ENCODE results near the gene UMODL1.

The UMODL1 gene

DNA sequence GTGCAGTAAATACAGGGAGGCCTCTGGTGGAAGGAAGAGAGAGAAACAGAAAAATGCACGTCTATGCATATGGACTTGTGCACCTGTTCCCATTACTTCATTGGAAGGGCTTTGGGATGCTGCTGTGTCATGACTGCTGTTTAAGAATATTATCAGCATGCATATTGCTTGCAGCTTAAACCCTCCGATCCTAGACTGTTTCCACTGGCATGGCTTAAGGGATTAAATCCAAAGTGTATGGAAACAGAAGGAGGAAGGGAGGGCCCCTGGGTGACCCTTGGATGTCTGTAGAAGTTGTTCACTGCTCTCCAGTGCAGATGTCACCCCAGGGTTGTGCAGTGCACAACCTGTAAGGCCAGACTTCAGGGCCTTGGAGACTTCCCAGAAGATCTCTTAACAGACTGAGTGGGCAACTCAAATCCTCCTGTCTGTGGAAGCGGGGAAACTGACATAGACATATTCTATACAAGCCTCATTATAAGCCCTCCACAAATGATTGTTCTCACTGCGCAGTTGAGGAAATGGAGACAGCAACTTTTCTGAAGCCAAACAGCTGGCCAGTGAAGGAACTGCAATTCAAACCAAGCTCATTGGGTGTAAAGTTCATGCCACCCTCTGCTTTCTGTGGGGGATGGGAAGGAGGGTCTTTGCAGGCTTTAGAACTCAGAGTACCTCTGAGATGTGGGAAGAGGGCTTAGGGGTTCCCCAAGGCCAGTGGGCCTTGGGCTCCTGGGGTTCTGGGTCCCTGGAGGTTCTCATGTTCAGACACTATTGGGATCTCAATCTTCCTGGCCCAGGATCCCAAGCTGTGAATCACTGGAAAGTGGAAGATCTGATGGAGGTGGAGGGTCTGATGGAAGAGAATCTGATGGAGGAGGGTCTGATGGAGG lies 73.8 kb downstream of the UMODL1 start:
- Histone ChIP-seq H3K9me3 (no peaks in the 10 kb centered on the region), H3K27ac (peak overlapping the region; percentile 39; the same call in 1 of the 2 replicates), H3K27me3 (no peaks in the 10 kb centered on the region), H3K4me1 (peaks cover 47% of the 10 kb centered on the region), H3K4me3 (no peak overlapping the region), H4K20me1 (no peaks in the 10 kb centered on the region), H3K9ac (no peak overlapping the region), H3K4me2 (0 out of 2 replicates have a peak overlapping the region, but pooled peaks have one; percentile 23), H3K36me3 (no peaks in the 10 kb centered on the region)
- no peak for TF ChIP-seq Cebpa-rat (IDR thresholded peaks at IDR 0.05)

DNA sequence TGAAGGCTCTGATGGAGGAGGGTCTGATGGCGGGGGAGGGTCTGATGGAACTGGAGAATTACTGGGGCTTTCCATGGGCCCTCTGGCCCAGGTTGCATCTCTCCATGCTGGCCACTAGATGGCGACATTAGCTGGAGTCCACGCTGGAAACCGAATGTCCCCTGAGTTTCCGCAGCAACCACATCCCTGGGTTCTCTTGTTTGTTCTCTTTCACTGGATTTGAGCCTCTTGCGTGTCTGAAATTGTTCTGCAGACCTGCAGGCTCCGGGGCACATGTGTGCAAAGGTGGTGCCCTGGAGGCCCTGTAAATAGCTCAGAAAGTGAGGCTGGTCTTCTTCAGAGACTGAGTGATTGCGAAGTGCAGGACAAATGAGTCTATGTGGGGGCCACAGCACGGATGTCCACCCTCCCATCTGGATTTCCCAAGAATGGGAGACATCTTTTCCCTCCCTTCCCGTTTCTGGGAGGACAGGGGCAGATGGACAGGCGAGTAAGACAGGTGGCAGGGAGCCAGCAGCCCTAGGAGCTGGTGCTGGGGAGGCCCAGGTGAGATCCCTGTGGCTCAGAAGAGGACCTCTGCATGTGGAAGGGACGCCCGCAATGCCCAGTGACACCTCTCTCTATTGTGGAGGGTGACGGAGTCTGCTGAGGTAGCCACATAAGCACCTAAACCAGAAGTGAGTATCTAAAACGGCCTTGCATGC lies 74.6 kb downstream of the UMODL1 start:
- Histone ChIP-seq H3K27me3 (no peaks in the 10 kb centered on the region), H3K36me3 (no peaks in the 10 kb centered on the region), H3K4me3 (no peak overlapping the region), H3K4me2 (peak overlapping the region; percentile 48), H3K4me1 (peaks cover 41% of the 10 kb centered on the region), H3K9ac (no peak overlapping the region), H3K27ac (no peak overlapping the region), H4K20me1 (no peaks in the 10 kb centered on the region), H3K9me3 (no peaks in the 10 kb centered on the region)
- TF ChIP-seq Cebpa-rat (IDR thresholded peaks at IDR 0.05) = no peak

DNA sequence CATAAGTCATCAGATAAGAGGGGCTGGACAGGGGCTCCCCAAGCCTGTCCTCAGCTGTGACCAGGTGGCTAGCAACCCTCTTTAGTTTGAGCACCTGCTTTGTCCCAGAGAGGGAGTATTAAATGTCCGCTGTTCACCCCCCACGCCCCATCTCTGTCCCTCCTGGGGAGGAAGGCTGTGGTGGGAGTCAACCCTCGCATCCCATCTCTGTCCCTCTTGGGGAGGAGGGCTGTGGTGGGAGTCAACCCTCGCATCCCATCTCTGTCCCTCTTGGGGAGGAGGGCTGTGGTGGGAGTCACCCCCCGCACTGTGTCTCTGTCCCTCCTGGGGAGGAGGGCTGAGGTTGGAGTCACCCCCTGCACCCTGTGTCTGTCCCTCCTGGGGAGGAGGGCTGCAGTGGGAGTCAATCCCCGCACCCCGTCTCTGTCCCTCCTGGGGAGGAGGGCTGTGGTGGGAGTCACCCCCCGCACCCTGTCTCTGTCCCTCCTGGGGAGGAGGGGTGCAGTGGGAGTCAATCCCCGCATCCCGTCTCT lies 75.2 kb downstream of the UMODL1 start:
- TF ChIP-seq Cebpa-rat (IDR thresholded peaks at IDR 0.05) = no peak
- no peaks in the 10 kb centered on the region for H4K20me1 ChIP-seq
- H3K36me3 ChIP-seq = no peaks in the 10 kb centered on the region
- no peaks in the 10 kb centered on the region for H3K27me3 ChIP-seq
- peaks cover 39% of the 10 kb centered on the region for H3K4me1 ChIP-seq
- no peak overlapping the region for H3K4me3 ChIP-seq
- no peak overlapping the region for H3K27ac ChIP-seq
- H3K4me2 ChIP-seq = peak overlapping the region; percentile 48; the same call in 1 of the 2 replicates
- no peak overlapping the region for H3K9ac ChIP-seq
- no peaks in the 10 kb centered on the region for H3K9me3 ChIP-seq

DNA sequence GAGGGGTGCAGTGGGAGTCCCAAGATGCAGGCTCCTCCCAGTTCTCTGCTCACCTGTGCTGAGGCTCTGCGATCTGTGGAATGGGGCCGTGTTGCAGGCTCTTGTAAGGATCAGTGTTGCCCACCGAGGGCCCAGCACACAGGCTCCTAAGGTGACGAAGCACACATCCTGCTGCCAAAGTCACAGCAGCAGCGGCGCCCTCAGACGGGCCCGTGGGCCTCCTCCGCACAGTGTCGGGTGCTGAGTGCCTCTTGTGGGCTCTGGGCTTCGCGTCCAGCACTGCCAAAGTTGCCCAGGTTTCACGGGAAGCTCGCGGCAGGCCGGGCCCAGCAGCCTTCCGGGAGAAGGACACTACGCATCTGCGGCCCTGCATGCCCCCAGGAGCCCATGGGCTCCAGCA lies 75.7 kb downstream of the UMODL1 start:
- Histone ChIP-seq H3K27ac (no peak overlapping the region), H3K27me3 (no peaks in the 10 kb centered on the region), H4K20me1 (no peaks in the 10 kb centered on the region), H3K4me1 (peaks cover 34% of the 10 kb centered on the region), H3K36me3 (no peaks in the 10 kb centered on the region), H3K4me3 (no peak overlapping the region), H3K4me2 (no peak overlapping the region), H3K9me3 (no peaks in the 10 kb centered on the region), H3K9ac (no peak overlapping the region)
- no peak for TF ChIP-seq Cebpa-rat (IDR thresholded peaks at IDR 0.05)

DNA sequence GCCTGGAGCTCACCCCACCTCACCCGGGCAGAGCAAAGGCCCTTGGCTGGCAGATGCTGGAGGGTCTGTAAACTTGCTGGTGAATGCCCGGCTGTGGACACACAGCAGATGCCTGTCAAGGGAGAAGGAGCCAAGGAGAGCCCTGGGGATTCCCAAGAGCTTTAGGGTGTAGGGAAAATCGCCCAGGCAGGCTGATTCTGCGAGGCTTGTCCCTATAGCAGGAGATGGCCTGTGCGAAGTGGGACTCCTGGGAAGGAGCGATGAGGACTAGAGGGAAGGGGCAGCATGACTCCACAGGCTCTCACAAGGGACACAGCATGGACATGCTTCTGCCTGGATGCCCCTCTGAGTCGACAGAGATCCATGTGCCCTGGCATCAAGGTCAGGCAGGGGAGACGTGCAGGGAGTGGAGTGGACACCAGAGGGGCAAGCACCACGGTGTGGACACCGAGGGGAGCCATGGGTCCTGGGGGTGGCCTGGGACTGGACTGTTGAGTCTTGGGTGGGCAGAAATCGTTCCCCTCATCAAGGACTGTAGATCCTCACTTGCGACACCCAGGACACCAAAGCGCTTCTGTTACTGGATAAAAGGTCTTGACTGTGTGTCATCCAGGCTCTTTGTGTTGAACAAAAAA lies 76.4 kb downstream of the UMODL1 start:
- Histone ChIP-seq H3K36me3 (no peaks in the 10 kb centered on the region), H3K4me2 (no peak overlapping the region), H4K20me1 (no peaks in the 10 kb centered on the region), H3K4me1 (peaks cover 28% of the 10 kb centered on the region), H3K9me3 (no peaks in the 10 kb centered on the region), H3K4me3 (no peak overlapping the region), H3K9ac (no peak overlapping the region), H3K27me3 (no peaks in the 10 kb centered on the region), H3K27ac (no peak overlapping the region)
- TF ChIP-seq Cebpa-rat (IDR thresholded peaks at IDR 0.05) = no peak

DNA sequence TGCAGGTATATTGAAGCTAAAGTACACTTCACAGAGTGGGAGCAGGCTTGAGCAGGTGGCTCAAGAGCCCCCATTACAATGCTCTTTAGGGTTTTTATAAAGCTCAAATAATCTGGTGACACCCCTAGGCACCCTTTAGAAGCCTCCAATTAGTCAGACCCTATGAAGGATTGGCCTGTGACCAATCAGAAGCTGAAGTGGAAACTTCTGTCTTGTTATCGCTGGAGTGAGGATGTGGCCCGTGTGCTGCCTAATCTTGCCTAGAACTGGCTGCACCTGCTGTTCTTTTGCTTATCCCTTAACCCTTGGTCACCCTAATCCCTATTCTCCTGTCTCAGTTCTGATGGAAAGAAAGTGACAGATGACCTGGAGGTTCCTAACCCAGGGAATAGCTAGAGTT lies 77.0 kb downstream of the UMODL1 start:
- Histone ChIP-seq H4K20me1 (no peaks in the 10 kb centered on the region), H3K27me3 (no peaks in the 10 kb centered on the region), H3K9ac (no peak overlapping the region), H3K4me1 (peaks cover 28% of the 10 kb centered on the region), H3K27ac (no peak overlapping the region), H3K4me3 (no peak overlapping the region), H3K36me3 (no peaks in the 10 kb centered on the region), H3K9me3 (no peaks in the 10 kb centered on the region), H3K4me2 (no peak overlapping the region)
- TF ChIP-seq Cebpa-rat (IDR thresholded peaks at IDR 0.05) = no peak

DNA sequence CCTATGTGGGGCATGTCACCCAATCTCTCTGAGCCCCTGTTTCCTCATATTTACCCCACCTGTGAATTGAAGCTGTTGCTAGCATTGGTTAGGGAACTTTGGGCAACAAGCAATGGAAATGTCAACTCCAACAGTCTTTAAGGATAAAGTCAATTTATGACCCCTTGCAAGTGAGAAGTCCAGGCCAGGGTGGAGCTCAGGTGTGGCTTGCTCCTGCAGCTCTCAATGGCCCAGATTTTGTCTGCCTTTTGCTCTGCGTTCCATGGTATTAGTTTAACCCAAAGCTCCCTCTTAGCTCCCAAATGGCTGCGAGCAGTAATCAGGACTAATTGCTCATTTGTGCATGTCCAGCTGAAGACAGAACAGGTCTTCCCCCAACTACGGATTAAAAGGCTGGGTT lies 77.5 kb downstream of the UMODL1 start:
- no peaks in the 10 kb centered on the region for H3K36me3 ChIP-seq
- TF ChIP-seq Cebpa-rat (IDR thresholded peaks at IDR 0.05) = no peak
- H3K4me2 ChIP-seq = no peak overlapping the region
- H3K27me3 ChIP-seq = no peaks in the 10 kb centered on the region
- no peak overlapping the region for H3K27ac ChIP-seq
- no peaks in the 10 kb centered on the region for H4K20me1 ChIP-seq
- H3K9me3 ChIP-seq = no peaks in the 10 kb centered on the region
- no peak overlapping the region for H3K9ac ChIP-seq
- peaks cover 28% of the 10 kb centered on the region for H3K4me1 ChIP-seq
- H3K4me3 ChIP-seq = no peak overlapping the region

DNA sequence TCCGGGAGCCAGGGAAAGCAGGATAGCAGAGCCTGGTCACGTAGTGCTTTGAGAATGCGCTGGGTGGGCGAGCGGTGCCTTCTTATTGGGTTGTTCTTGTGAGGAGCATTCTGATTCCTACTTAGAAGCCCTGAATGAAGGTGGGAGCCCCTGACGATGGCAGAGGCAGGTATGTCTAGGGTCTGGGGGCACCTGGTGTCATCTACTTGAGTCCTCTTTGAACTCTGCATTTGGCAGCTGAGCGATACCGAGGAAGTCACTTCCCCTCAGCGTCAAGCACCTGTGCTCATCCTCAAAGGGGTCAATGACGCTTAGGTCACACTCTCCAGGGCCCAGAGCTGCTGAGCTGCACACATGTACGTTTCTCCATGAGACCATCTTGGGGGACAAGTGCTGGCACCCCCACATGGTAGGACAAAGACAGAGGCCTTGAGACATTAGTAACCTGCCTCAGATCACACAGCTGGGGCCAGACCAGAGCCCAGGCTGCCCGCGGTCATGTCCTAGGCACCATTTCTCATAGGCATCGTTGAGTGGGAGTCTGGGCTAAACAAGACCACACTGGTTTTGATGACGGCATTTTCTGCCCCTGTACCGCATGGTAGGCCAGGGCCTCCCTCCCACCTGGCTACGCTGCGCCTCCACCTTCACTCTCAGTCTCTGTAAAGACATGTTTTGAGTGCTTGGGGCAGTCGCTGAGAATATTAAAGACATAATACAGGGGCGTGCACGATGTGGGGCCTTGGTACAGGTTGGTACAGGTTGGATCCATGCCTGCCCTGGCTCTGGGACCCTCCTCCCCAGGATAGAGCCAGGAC lies 78.7 kb downstream of the UMODL1 start:
- Histone ChIP-seq H3K36me3 (no peaks in the 10 kb centered on the region), H3K4me1 (peaks cover 30% of the 10 kb centered on the region), H3K4me3 (no peak overlapping the region), H3K27ac (no peak overlapping the region), H3K9me3 (no peaks in the 10 kb centered on the region), H3K4me2 (no peak overlapping the region), H4K20me1 (no peaks in the 10 kb centered on the region), H3K9ac (no peak overlapping the region), H3K27me3 (no peaks in the 10 kb centered on the region)
- TF ChIP-seq Cebpa-rat (IDR thresholded peaks at IDR 0.05) = no peak

DNA sequence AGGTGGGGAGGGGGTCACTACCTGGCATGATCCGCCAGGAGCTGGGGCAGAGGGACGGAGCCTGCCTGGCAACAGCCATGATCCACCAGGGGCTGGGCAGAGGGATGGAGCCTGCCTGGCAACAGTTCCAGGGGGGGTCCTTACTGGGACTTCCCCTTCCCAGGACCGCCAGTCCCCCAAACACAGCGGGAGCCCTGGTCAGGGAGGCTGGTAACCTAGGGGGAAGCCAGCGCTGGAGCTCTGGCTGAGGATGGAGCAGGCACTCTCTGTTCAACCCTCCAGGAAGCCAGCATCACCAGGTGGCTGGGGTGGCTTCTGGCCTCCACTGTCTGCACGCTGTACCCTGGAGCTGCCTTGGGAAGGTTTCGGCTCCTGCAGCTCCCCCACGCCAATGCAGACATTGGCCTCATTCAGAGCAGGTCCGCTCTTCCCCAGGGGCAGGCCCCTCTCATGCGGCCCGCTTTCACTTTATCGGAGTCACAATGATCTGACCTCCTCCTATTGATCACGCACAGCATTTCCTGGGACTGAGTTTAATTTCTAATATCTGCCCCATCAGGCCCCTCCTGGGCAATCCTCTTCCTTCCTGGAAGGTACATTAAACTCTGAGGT lies 79.5 kb downstream of the UMODL1 start:
- Histone ChIP-seq H3K4me3 (no peak overlapping the region), H3K4me2 (no peak overlapping the region), H3K36me3 (no peaks in the 10 kb centered on the region), H3K4me1 (peaks cover 30% of the 10 kb centered on the region), H3K9me3 (no peaks in the 10 kb centered on the region), H3K27ac (0 out of 2 replicates have a peak overlapping the region, but pooled peaks have one; percentile 4), H4K20me1 (no peaks in the 10 kb centered on the region), H3K9ac (0 out of 2 replicates have a peak overlapping the region, but pooled peaks have one; percentile 4), H3K27me3 (no peaks in the 10 kb centered on the region)
- no peak for TF ChIP-seq Cebpa-rat (IDR thresholded peaks at IDR 0.05)

All from BLaER1 (cell line).